Endothelial cell of umbilical vein (primary cell): ENCODE data around the gene WDR37. TPM values are rescaled to one million over a fixed set of nuclear protein-coding genes. Genes with fewer than 3 reads are reported as not detected.
"Not testable (repeated sequence)": the region's sequence is repeated elsewhere in the genome, so short reads cannot be mapped to it uniquely, and the experiment has no call there.

Experiments used
- BruUV-seq: library from RNA; stranded (reverse); fragments of 400-500 nt; replicated peaks from 2 replicates; lab custom pipeline; 2021; lab: Mats Ljungman, UMichigan
- CTCF ChIA-PET: fragments of 300-600, 350-600 bp; sonication (Branson Sonifier 250); formaldehyde crosslinking; loops from one replicate; lab custom pipeline; 2021; ENCODE audit warnings: antibody characterized with exemption, inconsistent platforms; lab: Charles Lee
- POLR2A ChIA-PET: fragments of 300-600, 350-600 bp; sonication (Branson Sonifier 250); formaldehyde crosslinking; loops from one replicate; lab custom pipeline; 2021; ENCODE audit warnings: antibody characterized with exemption, inconsistent platforms; lab: Charles Lee
- DNase-seq: peaks from one replicate; pipeline ENCODE4 v3.0.0-alpha.2; 2011; ENCODE audit warnings: low read depth, low spot score
- FAIRE-seq: peaks from 2 replicates; lab custom pipeline; 2011; peaks lifted over from hg19 to GRCh38; lab: Jason Lieb, UNC
- H2AFZ ChIP-seq: 2 replicates; pipeline ENCODE4 v1.6.0; 2012; ENCODE audit warnings: low read depth, low read length, control low read depth, inconsistent platforms
- H3K27ac ChIP-seq: 2 replicates; pipeline ENCODE4 v1.5.1; 2011; ENCODE audit warnings: low read depth, mild to moderate bottlenecking, control low read depth, low read length, moderate library complexity; ENCODE audit not compliant: insufficient read depth
- H3K27me3 ChIP-seq, 2 experiments: 2 replicates each; pipeline versions ENCODE4 v1.6.0 to v1.6.1; 2011; ENCODE audit warnings: low read length in 2 of 2, mixed read lengths in 1 of 2; ENCODE audit not compliant: control insufficient read depth in 2 of 2, insufficient read depth in 2 of 2
- H3K36me3 ChIP-seq, 2 experiments: 2 replicates in 1 of 2; 3 replicates in 1 of 2; pipeline ENCODE4 v1.5.1; 2011; ENCODE audit warnings: low read length in 2 of 2, mild to moderate bottlenecking in 1 of 2, moderate library complexity in 1 of 2; ENCODE audit not compliant: control insufficient read depth in 2 of 2, insufficient read depth in 2 of 2; ENCODE audit errors: extremely low read depth in 1 of 2
- H3K4me1 ChIP-seq: 3 replicates; pipeline ENCODE4 v1.5.1; 2011; ENCODE audit warnings: mild to moderate bottlenecking, low read length; ENCODE audit not compliant: control insufficient read depth, insufficient read depth; ENCODE audit errors: extremely low read depth
- H3K4me2 ChIP-seq: 2 replicates; pipeline ENCODE4 v1.6.1; 2011; ENCODE audit warnings: low read length, control low read depth, mixed read lengths; ENCODE audit not compliant: insufficient read depth
- H3K4me3 ChIP-seq, 3 experiments: fragments of 200-600 bp in 1 of 3; sonication (generic), shearing (Covaris generic) in 1 of 3; replicated peaks in 1 of 3; 2 replicates each; pipeline ENCODE4 v1.5.1; 2011 to 2016; ENCODE audit warnings: control low read depth in 3 of 3, low read length in 3 of 3, mild to moderate bottlenecking in 2 of 3, inconsistent platforms in 1 of 3, low read depth in 1 of 3, moderate library complexity in 1 of 3; ENCODE audit not compliant: insufficient read depth in 1 of 3
- H3K79me2 ChIP-seq: 2 replicates; pipeline ENCODE4 v1.6.0; 2012; ENCODE audit warnings: low read length, inconsistent platforms; ENCODE audit not compliant: control insufficient read depth, insufficient read depth
- H3K9ac ChIP-seq: replicated peaks from 2 replicates; pipeline ENCODE3; 2011; ENCODE audit warnings: low read length, control low read depth; ENCODE audit not compliant: insufficient read depth; ENCODE audit errors: extremely low read depth
- H3K9me1 ChIP-seq: replicated peaks from 3 replicates; pipeline ENCODE4 v1.6.0; 2011; ENCODE audit warnings: mild to moderate bottlenecking, low read length; ENCODE audit not compliant: control insufficient read depth, insufficient read depth; ENCODE audit errors: extremely low read depth
- H3K9me3 ChIP-seq: replicated peaks from 2 replicates; pipeline ENCODE4 v1.5.1; 2012; ENCODE audit warnings: low read length, inconsistent platforms; ENCODE audit not compliant: control insufficient read depth, insufficient read depth
- H4K20me1 ChIP-seq: replicated peaks from 2 replicates; pipeline ENCODE3; 2011; ENCODE audit warnings: mild to moderate bottlenecking, low read length; ENCODE audit not compliant: control insufficient read depth, insufficient read depth; ENCODE audit errors: extremely low read depth
- CTCF ChIP-seq, 2 donors: IDR thresholded peaks; 1 replicate in 1 of 2; 2 replicates in 1 of 2; pipeline ENCODE4 v1.5.1; 2011; ENCODE audit warnings: low read length in 2 of 2, mild to moderate bottlenecking in 2 of 2, moderate library complexity in 2 of 2, control low read depth in 1 of 2, inconsistent platforms in 1 of 2, low read depth in 1 of 2; ENCODE audit not compliant: insufficient read depth in 1 of 2; ENCODE audit errors: extremely low read depth in 1 of 2
- EZH2 ChIP-seq: IDR thresholded peaks from 2 replicates; pipeline ENCODE4 v1.6.1; 2012; ENCODE audit warnings: borderline replicate concordance, low read depth, mild to moderate bottlenecking, moderate library complexity, low read length, inconsistent platforms; ENCODE audit not compliant: severe bottlenecking
- FOS ChIP-seq: IDR thresholded peaks from 2 replicates; pipeline ENCODE4 v1.6.1; 2011; ENCODE audit warnings: mild to moderate bottlenecking, low read length, moderate library complexity, borderline replicate concordance; ENCODE audit not compliant: insufficient read depth
- GATA2 ChIP-seq: IDR thresholded peaks from 2 replicates; pipeline ENCODE4 v1.7.0; 2011; ENCODE audit warnings: low read depth, mild to moderate bottlenecking, moderate library complexity, mixed read lengths, low read length; ENCODE audit not compliant: insufficient read length, insufficient read depth
- JUN ChIP-seq: IDR thresholded peaks from 2 replicates; pipeline ENCODE4 v1.6.1; 2011; ENCODE audit warnings: borderline replicate concordance, low read depth; ENCODE audit not compliant: insufficient read length, insufficient read depth
- MAX ChIP-seq: IDR thresholded peaks from 2 replicates; pipeline ENCODE4 v1.6.1; 2011; ENCODE audit not compliant: insufficient read depth, insufficient read length
- MYC ChIP-seq: IDR thresholded peaks from one replicate; pipeline ENCODE4 v1.6.1; 2011; ENCODE audit warnings: mild to moderate bottlenecking, low read depth, low read length
- POLR2A ChIP-seq: IDR thresholded peaks from 2 replicates; pipeline ENCODE4 v1.6.1; 2012; ENCODE audit warnings: low read depth, mild to moderate bottlenecking, control low read depth, low read length
- POLR2AphosphoS5 ChIP-seq: IDR thresholded peaks from 2 replicates; pipeline ENCODE4 v1.6.1; 2012; ENCODE audit warnings: low read depth, mild to moderate bottlenecking, control low read depth, low read length, moderate library complexity; ENCODE audit not compliant: insufficient read depth
- dilution Hi-C: fragments of 300-500 bp; cut with MboI; formaldehyde crosslinking; loops from one replicate; pipeline ENCODE4 v1.15.0; 2019; ENCODE audit warnings: low sequenced_read_pairs; ENCODE audit not compliant: extremely low pct_ligation_motif_present
- intact Hi-C: fragments of 100-400 bp; cut with micrococcal nuclease; formaldehyde crosslinking; loops from one replicate; pipeline ENCODE4 v1.10.0; 2022
- polyA plus RNA-seq, 4 experiments: library from polyadenylated mRNA; depleted of rRNA in 3 of 4; stranded (reverse) in 3 of 4; unstranded in 1 of 4; fragments of >200 nt; gene quantifications; 2 replicates each; pipeline versions ENCODE4 v1.2.1 to v1.2.3, GENCODE V29; 2011 to 2012; ENCODE audit warnings: missing spikeins in 1 of 4
- total RNA-seq: library from RNA; stranded (reverse); gene quantifications from 2 replicates; pipeline ENCODE4 v1.2.3, GENCODE V29; 2021

WDR37 gene
- total and polyA plus RNA-seq, 2 donors (not counting 3 experiments of a cell fraction or from before 2014, with no cell fraction given): 21.7 to 25.5 TPM

- no peak for TF ChIP-seq POLR2A
- TF ChIP-seq CTCF (IDR thresholded peaks at IDR 0.05; ENCODE audit: extremely low read depth in 1 of 2, insufficient read depth in 1 of 2, low read depth in 1 of 2, low read length in 2 of 2): no peak
- no peak for TF ChIP-seq GATA2
- no peak for TF ChIP-seq POLR2AphosphoS5
- TF ChIP-seq MAX: no peak
- no peak for TF ChIP-seq EZH2
- no peak for TF ChIP-seq MYC
- TF ChIP-seq JUN: no peak
- no peak for TF ChIP-seq FOS
- no peak for DNase-seq
- no peak overlapping the region for H3K27ac ChIP-seq
- H2AFZ ChIP-seq: no peak overlapping the region
- no peaks in the 10 kb centered on the region for H3K79me2 ChIP-seq
- no peak for FAIRE-seq
- H3K4me1 ChIP-seq: no peaks in the 10 kb centered on the region
- H3K9me3 ChIP-seq: no peaks in the 10 kb centered on the region
- POLR2A ChIA-PET: no interaction called here
- H4K20me1 ChIP-seq: no peaks in the 10 kb centered on the region
- H3K4me3 ChIP-seq: no peak overlapping the region
- no TSS peak for BruUV-seq
- CTCF ChIA-PET: no interaction called here
- no peak overlapping the region for H3K9ac ChIP-seq
- intact Hi-C loops (no loop called here), dilution Hi-C loops (no loop called here)
- no peaks in the 10 kb centered on the region for H3K27me3 ChIP-seq
- H3K4me2 ChIP-seq: no peak overlapping the region
- no peaks in the 10 kb centered on the region for H3K9me1 ChIP-seq
- peaks cover 2 to 38% of the 10 kb centered on the region in 2 experiments for H3K36me3 ChIP-seq
These were observed 61.5 kb downstream of the WDR37 start for GRCh38 chr10:1117651-1118050.

GRCh38 chr10:1118318-1118717 is 62.1 kb downstream of the WDR37 start:
- DNase-seq, H3K9me3 ChIP-seq, H3K27me3 ChIP-seq, FAIRE-seq, H3K9me1 ChIP-seq, BruUV-seq, POLR2A ChIA-PET, H3K9ac ChIP-seq, H3K79me2 ChIP-seq, H4K20me1 ChIP-seq, intact Hi-C loops, H3K27ac ChIP-seq, H3K4me1 ChIP-seq, H3K4me3 ChIP-seq, dilution Hi-C loops, H2AFZ ChIP-seq, H3K4me2 ChIP-seq: not testable (repeated sequence)
- CTCF ChIA-PET: interaction anchor here (0.8 kb wide), 1 partner anchor 8 kb away, joined by 4 read pairs; no protein-coding TSS in a partner anchor
- peaks cover 2 to 38% of the 10 kb centered on the region in 2 experiments for H3K36me3 ChIP-seq
